BJ (cell line): ENCODE results near the gene RBM8A. TPM values are rescaled to one million over a fixed set of nuclear protein-coding genes. Genes with fewer than 3 reads are reported as not detected.

Experiments
- CTCF ChIA-PET: fragments of 350-600 bp; formaldehyde crosslinking; extraction: SDS; loops from one replicate; lab custom pipeline; 2021; ENCODE audit warnings: antibody characterized with exemption, inconsistent platforms; lab: Yijun Ruan, JAX
- POLR2A ChIA-PET: fragments of 300-600 bp; sonication (Branson Sonifier 250); formaldehyde crosslinking; extraction: SDS; loops from one replicate; lab custom pipeline; 2021; ENCODE audit warnings: antibody characterized with exemption; lab: Charles Lee
- DNase-seq: peaks from one replicate; pipeline ENCODE4 v3.0.0-alpha.2; 2011; ENCODE audit warnings: low read depth
- H3K27me3 ChIP-seq: 2 replicates; pipeline ENCODE4 v1.6.0; 2011; ENCODE audit warnings: low read length; ENCODE audit not compliant: control insufficient read depth, insufficient read depth
- H3K36me3 ChIP-seq: 2 replicates; pipeline ENCODE4 v1.5.1; 2011; ENCODE audit warnings: low read length; ENCODE audit not compliant: control insufficient read depth, insufficient read depth
- H3K4me3 ChIP-seq: 2 replicates; pipeline ENCODE4 v1.5.1; 2011; ENCODE audit warnings: low read depth, mild to moderate bottlenecking, control low read depth, low read length
- CTCF ChIP-seq: IDR thresholded peaks from 2 replicates; pipeline ENCODE4 v1.5.1; 2011; ENCODE audit warnings: low read depth, mild to moderate bottlenecking, control low read depth, inconsistent platforms, low read length, moderate library complexity; ENCODE audit not compliant: insufficient read depth
- polyA plus RNA-seq: library from polyadenylated mRNA; depleted of rRNA; stranded (reverse); fragments of >200 nt; gene quantifications from 2 replicates; pipeline ENCODE4 v1.2.3, GENCODE V29; 2011

RBM8A gene
- polyA plus RNA-seq, 1 experiment = 71.2 TPM

GRCh38 chr1:145953861-145954260 is 26.6 kb upstream of the RBM8A start:
- ChIA-PET CTCF (interaction anchor here (0.6 kb wide), 1 partner anchor 42 kb away, joined by 4 read pairs; the partner anchor contains the start of gene TXNIP), POLR2A (interaction anchor here (0.5 to 0.6 kb wide), 2 partner anchors 14 to 42 kb away, joined by 3 to 4 read pairs; partner anchors contain the start of gene TXNIP)
- no peak overlapping the region for H3K4me3 ChIP-seq

GRCh38 chr1:145952903-145953302 is 25.6 kb upstream of the RBM8A start:
- Histone ChIP-seq H3K36me3 (no peaks in the 10 kb centered on the region), H3K27me3 (no peaks in the 10 kb centered on the region), H3K4me3 (no peak overlapping the region)
- ChIA-PET CTCF (no interaction called here), POLR2A (no interaction called here)
- DNase-seq = no peak
- no peak for TF ChIP-seq CTCF

More at GRCh38 chr1:145953861-145954260, 26.6 kb upstream of the RBM8A start:
- no peak for TF ChIP-seq CTCF
- no peaks in the 10 kb centered on the region for H3K36me3 ChIP-seq
- no peak for DNase-seq
- no peaks in the 10 kb centered on the region for H3K27me3 ChIP-seq

DNA sequence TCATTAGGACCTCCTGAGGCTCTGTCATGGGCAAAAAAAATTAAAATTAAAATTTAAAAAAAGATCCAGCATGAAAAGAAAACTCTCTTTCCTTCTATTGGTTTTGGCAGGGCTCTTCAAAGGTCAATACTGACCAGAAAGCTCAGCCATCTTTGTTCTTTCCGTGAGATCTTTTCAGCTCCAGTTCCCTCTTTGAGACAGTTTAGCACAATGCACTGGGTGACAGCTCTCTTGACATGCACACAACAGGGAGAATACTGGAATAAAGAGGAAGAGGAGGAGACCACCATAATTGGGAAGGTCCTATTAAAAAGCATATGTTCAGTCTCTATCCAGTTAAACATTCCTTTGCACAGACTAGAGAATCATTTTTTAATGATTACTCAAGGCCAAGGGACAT is 24.2 kb upstream of the RBM8A start:
- DNase-seq = no peak
- Histone ChIP-seq H3K27me3 (no peaks in the 10 kb centered on the region), H3K4me3 (no peak overlapping the region), H3K36me3 (peaks cover 2% of the 10 kb centered on the region; the same call in 1 of the 2 replicates)
- ChIA-PET POLR2A (no interaction called here), CTCF (interaction anchor here (1.2 kb wide), 1 partner anchor 9 kb away, joined by 3 read pairs; no protein-coding TSS in a partner anchor)
- no peak for TF ChIP-seq CTCF

GRCh38 chr1:145949219-145949618 is 21.9 kb upstream of the RBM8A start:
- Histone ChIP-seq H3K36me3 (peaks cover 2% of the 10 kb centered on the region; the same call in 1 of the 2 replicates), H3K4me3 (no peak overlapping the region), H3K27me3 (no peaks in the 10 kb centered on the region)
- no peak for TF ChIP-seq CTCF
- DNase-seq = no peak
- CTCF ChIA-PET = interaction anchor here (1.0 kb wide), 1 partner anchor 14 kb away, joined by 4 read pairs; no protein-coding TSS in a partner anchor
- POLR2A ChIA-PET = interaction anchor here (0.7 kb wide), 1 partner anchor 9 kb away, joined by 3 read pairs; the partner anchor contains the start of gene LIX1L

DNA sequence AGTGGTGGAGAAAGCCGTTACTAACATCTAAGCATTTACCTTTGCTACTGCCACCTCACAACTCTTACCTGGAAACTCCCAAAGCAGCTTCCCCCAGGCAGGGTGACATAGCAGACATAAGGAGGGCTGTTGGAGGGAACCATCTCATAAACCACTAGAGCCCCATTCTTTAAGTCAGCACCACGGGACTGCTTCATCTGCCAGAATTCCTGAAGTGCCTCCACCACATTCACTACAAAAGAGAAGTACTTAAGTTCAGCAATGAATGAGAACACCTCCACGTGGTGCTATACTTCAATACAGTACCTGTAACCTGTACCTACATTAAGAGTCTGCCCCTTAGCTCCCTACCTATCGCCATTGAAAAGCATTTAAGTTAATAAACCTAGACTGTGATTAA is 20.3 kb upstream of the RBM8A start:
- no peak overlapping the region for H3K4me3 ChIP-seq
- H3K36me3 ChIP-seq = peaks cover 2% of the 10 kb centered on the region
- H3K27me3 ChIP-seq = no peaks in the 10 kb centered on the region
- CTCF ChIA-PET = no interaction called here
- DNase-seq = no peak
- POLR2A ChIA-PET = no interaction called here
- TF ChIP-seq CTCF = no peak
